Measurements from ENCODE around the gene DIDO1. TPM values are rescaled to one million over a fixed set of nuclear protein-coding genes. Genes with fewer than 3 reads are reported as not detected.

Gene DIDO1
- 85.9 TPM in 2 replicates for total RNA-seq (2021)
- long read RNA-seq, full-length matches to known transcripts: 111 of 256 reads
- long read RNA-seq, partial matches to known transcripts: 113 of 256 reads
- long read RNA-seq, other reads (novel, unspliced or antisense): 32 of 256 reads

DNA sequence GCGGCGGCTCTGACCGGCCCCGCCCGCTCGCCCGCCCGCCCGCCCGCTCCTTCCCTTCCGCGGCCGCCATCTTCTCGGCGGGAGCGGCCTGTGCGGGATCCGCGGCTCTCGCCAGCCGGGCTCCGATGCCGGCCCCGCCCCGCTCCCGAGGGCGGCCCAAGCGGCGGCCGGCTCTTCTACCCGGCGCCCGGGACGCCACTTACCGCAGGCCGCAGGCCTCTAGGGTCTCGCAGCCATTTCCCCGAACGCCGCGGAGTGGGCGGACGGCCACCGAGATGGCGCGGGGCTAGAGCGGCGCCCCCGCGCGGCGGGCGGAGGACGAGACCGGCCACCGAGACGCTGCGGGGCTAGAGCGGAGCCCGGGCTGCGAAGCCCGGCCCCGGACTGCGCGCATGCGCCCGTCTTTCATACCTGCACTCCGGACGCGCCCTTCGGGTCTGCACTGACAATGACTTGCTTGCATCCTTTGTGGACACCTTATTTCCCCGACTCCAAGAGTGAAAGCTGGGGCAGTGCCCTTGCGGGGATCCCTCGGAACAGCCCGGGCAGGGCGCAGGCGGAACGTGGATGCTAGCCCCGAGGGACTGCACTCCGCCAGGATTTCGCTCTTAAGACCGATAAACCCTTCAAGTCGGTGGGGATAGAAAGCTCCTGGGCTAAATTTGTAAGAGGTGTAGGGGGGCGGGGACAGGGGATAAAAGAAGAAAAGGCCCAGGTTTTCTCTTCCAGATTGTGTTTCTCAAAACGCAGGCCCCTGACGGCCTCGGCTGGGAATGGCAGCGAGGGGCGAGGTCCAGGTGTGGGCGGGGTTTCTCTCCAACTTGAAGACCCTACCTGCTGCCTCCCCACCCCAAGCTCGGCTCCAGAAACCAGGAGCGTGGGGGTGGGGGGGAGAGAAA lies at the start of gene DIDO1:
DIDO1 (minus strand) TSS at position 277 of the 899 bp plus-strand sequence.
- no peak within 1 kb of the TSS for H2BK15ac ChIP-seq (ENCODE audit: low read depth, low read length)
- no peak within 1 kb of the TSS for H2BK120ac ChIP-seq (ENCODE audit: low read depth, low read length, poor library complexity, severe bottlenecking)
- H3K79me1 ChIP-seq (ENCODE audit: insufficient read depth, low read depth, low read length, poor library complexity, severe bottlenecking): no peaks in the 10 kb centered on the region
- H2BK20ac ChIP-seq (ENCODE audit: low read depth, low read length, poor library complexity, severe bottlenecking): no peak within 1 kb of the TSS
- H3K9ac ChIP-seq (ENCODE audit: extremely low read depth, insufficient read length, low read length): peak within 1 kb of the TSS; percentile 94
- peaks cover 13% of the 10 kb centered on the region for H3K4me1 ChIP-seq (ENCODE audit: insufficient read depth, low read length)
- peak; percentile 84 for DNase-seq
- H3K4me2 ChIP-seq (ENCODE audit: insufficient read depth, insufficient read length, low read length): peak within 1 kb of the TSS; percentile 100
- peak within 1 kb of the TSS; percentile 93 to 97 (median 96) for H3K27ac Mint-ChIP-seq
- H4K8ac ChIP-seq (replicated peaks; ENCODE audit: insufficient read length, low read depth, low read length): peak within 1 kb of the TSS; percentile 9
- peak within 1 kb of the TSS; percentile 99 for H3K27ac ChIP-seq (ENCODE audit: insufficient read length, low read depth, low read length)
- H4K20me1 ChIP-seq (ENCODE audit: control insufficient read depth, insufficient read depth, insufficient read length): peaks cover 12% of the 10 kb centered on the region
- H2AFZ ChIP-seq (ENCODE audit: low read length): no peak within 1 kb of the TSS
- H3K9me3 ChIP-seq (ENCODE audit: control insufficient read depth, low read depth, low read length): no peaks in the 10 kb centered on the region
- H3K9me3 Mint-ChIP-seq: no peaks in the 10 kb centered on the region
- no peak within 1 kb of the TSS for H3K23ac ChIP-seq (ENCODE audit: insufficient read length, low read depth, low read length)
- H3K56ac ChIP-seq (ENCODE audit: insufficient read length, low read depth, low read length): no peak within 1 kb of the TSS
- no peaks in the 10 kb centered on the region for H3K27me3 ChIP-seq (ENCODE audit: insufficient read depth, low read length)
- H3K4me1 Mint-ChIP-seq: peaks cover 56 to 60% of the 10 kb centered on the region in 2 experiments
- H4K91ac ChIP-seq (ENCODE audit: insufficient read length, low read depth, low read length): no peak within 1 kb of the TSS
- H3K18ac ChIP-seq (ENCODE audit: insufficient read length, low read depth, low read length): peak within 1 kb of the TSS; percentile 86
- H3K14ac ChIP-seq (ENCODE audit: insufficient read depth, low read length): peak within 1 kb of the TSS; percentile 96
- peaks cover 60% of the 10 kb centered on the region for H3K79me2 ChIP-seq (ENCODE audit: insufficient read depth, low read length)
- no peak within 1 kb of the TSS for H2AK5ac ChIP-seq (ENCODE audit: insufficient read length, low read length)
- no peak within 1 kb of the TSS for H3K4ac ChIP-seq (ENCODE audit: low read depth, low read length)
- TF ChIP-seq, protein P1, sequence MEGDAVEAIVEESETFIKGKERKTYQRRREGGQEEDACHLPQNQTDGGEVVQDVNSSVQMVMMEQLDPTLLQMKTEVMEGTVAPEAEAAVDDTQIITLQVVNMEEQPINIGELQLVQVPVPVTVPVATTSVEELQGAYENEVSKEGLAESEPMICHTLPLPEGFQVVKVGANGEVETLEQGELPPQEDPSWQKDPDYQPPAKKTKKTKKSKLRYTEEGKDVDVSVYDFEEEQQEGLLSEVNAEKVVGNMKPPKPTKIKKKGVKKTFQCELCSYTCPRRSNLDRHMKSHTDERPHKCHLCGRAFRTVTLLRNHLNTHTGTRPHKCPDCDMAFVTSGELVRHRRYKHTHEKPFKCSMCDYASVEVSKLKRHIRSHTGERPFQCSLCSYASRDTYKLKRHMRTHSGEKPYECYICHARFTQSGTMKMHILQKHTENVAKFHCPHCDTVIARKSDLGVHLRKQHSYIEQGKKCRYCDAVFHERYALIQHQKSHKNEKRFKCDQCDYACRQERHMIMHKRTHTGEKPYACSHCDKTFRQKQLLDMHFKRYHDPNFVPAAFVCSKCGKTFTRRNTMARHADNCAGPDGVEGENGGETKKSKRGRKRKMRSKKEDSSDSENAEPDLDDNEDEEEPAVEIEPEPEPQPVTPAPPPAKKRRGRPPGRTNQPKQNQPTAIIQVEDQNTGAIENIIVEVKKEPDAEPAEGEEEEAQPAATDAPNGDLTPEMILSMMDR (conservative IDR thresholded peaks at IDR 0.05): peak; percentile 67
- no CpG with 5 or more reads among the region's 92 CpGs for WGBS (ENCODE audit: extremely low coverage, insufficient read length, low lambda C conversion rate)
- no peaks in the 10 kb centered on the region for H3K27me3 Mint-ChIP-seq (ENCODE audit: low read depth)
- H3T11ph ChIP-seq (ENCODE audit: low read length): no peak within 1 kb of the TSS
- H3K23me2 ChIP-seq (ENCODE audit: insufficient read length, low read depth, low read length, poor library complexity, severe bottlenecking): peaks cover 38% of the 10 kb centered on the region
- H4K5ac ChIP-seq (ENCODE audit: insufficient read length, low read depth, low read length): peak within 1 kb of the TSS; percentile 53
- peak within 1 kb of the TSS; percentile 57 for H2BK5ac ChIP-seq (ENCODE audit: insufficient read length, low read length)
- no peak within 1 kb of the TSS for H2BK12ac ChIP-seq (ENCODE audit: insufficient read length, low read depth, low read length)
- H3K36me3 Mint-ChIP-seq (ENCODE audit: insufficient read depth in 1 of 3, low read depth in 3 of 3): peaks cover 0 to 4% (median 2%) of the 10 kb centered on the region in 3 experiments; a peak in 4 of 7 replicates
- H3K4me3 Mint-ChIP-seq: peak within 1 kb of the TSS; percentile 92 to 97
